CD4-positive, alpha-beta T cell (primary cell): Measurements from ENCODE around the gene NR5A2. TPM values are rescaled to one million over a fixed set of nuclear protein-coding genes. Genes with fewer than 3 reads are reported as not detected.

Experiments
- ATAC-seq: fragments of 200-7000 bp; cut with Tn5 transposase; one replicate; pipeline ENCODE4 v1.10.0; 2022; ENCODE audit warnings: mild to moderate bottlenecking; ENCODE audit not compliant: poor library complexity
- CTCF ChIA-PET: fragments of 350-600 bp; sonication (Branson Sonifier 250); formaldehyde crosslinking; loops from one replicate; lab custom pipeline; 2021; ENCODE audit warnings: antibody characterized with exemption, inconsistent platforms; lab: Charles Lee
- POLR2A ChIA-PET: fragments of 350-600 bp; sonication (Branson Sonifier 250); formaldehyde crosslinking; loops from one replicate; lab custom pipeline; 2021; ENCODE audit warnings: antibody characterized with exemption, inconsistent platforms; lab: Charles Lee
- DNase-seq, 14 experiments: peaks; one replicate each; pipeline ENCODE4 v3.0.0-alpha.2; 2013 to 2020; ENCODE audit warnings: mixed read lengths in 2 of 14
- H3K27ac ChIP-seq, 2 donors: one replicate each; pipeline versions ENCODE4 v1.5.1 to v1.7.0; 2013; ENCODE audit warnings: low read length in 2 of 2, low read depth in 1 of 2, mild to moderate bottlenecking in 1 of 2
- H3K27me3 ChIP-seq, 2 experiments: 1 replicate in 1 of 2; 2 replicates in 1 of 2; pipeline versions ENCODE4 v1.6.1 to v1.7.0; 2013; ENCODE audit warnings: low read length in 2 of 2, control low read depth in 1 of 2, mild to moderate bottlenecking in 1 of 2, moderate library complexity in 1 of 2; ENCODE audit not compliant: insufficient read depth in 2 of 2, control insufficient read depth in 1 of 2
- H3K36me3 ChIP-seq: one replicate; pipeline ENCODE4 v1.6.1; 2013; ENCODE audit warnings: low read length, control low read depth; ENCODE audit not compliant: insufficient read depth
- H3K4me1 ChIP-seq: one replicate; pipeline ENCODE4 v1.6.1; 2013; ENCODE audit warnings: low read length, control low read depth; ENCODE audit not compliant: insufficient read depth
- H3K4me3 ChIP-seq: one replicate; pipeline ENCODE4 v1.5.1; 2013; ENCODE audit warnings: mild to moderate bottlenecking, low read length, moderate library complexity
- H3K9me3 ChIP-seq, 2 experiments: 1 replicate in 1 of 2; 2 replicates in 1 of 2; pipeline versions ENCODE4 v1.6.1 to v1.7.0; 2013; ENCODE audit warnings: low read length in 2 of 2, mild to moderate bottlenecking in 2 of 2, control low read depth in 1 of 2, moderate library complexity in 1 of 2; ENCODE audit not compliant: control insufficient read depth in 1 of 2, insufficient read depth in 1 of 2
- H3K27ac Mint-ChIP-seq: one replicate; pipeline ENCODE4 v1.8.0; 2020; ENCODE audit warnings: mixed read lengths
- H3K27me3 Mint-ChIP-seq: one replicate; pipeline ENCODE4 v1.8.0; 2021; ENCODE audit warnings: mixed read lengths
- H3K36me3 Mint-ChIP-seq: one replicate; pipeline ENCODE4 v1.8.0; 2021; ENCODE audit warnings: low read depth, mixed read lengths
- H3K4me1 Mint-ChIP-seq: one replicate; pipeline ENCODE4 v1.8.0; 2021; ENCODE audit warnings: low read depth, mixed read lengths
- H3K4me3 Mint-ChIP-seq: one replicate; pipeline ENCODE4 v1.8.0; 2020; ENCODE audit warnings: mild to moderate bottlenecking, mixed read lengths
- H3K9me3 Mint-ChIP-seq: one replicate; pipeline ENCODE4 v1.8.0; 2020; ENCODE audit warnings: mixed read lengths
- intact Hi-C, 2 experiments: fragments of 100-400 bp; cut with DNase I in 1 of 2; cut with micrococcal nuclease in 1 of 2; formaldehyde crosslinking; loops; one replicate each; pipeline versions ENCODE4 v1.15.1 to v1.9.0; 2023 to 2025; cut with DNase I, micrococcal nuclease
- total RNA-seq, 174 experiments: library from RNA in 2 of 174; stranded (reverse) in 2 of 174; gene quantifications; one replicate each; pipeline ENCODE4 v1.2.3 and lab custom pipeline; 2021 to 2026
- TF ChIP-seq, protein P1 (sequence below): fragments of 200-600 bp; IDR thresholded peaks from one replicate; pipeline ENCODE4 v1.8.0; 2022; ENCODE audit warnings: antibody characterized with exemption, mild to moderate bottlenecking

Gene NR5A2
- total RNA-seq, 2 experiments from 2014 or later, result not detected

DNA sequence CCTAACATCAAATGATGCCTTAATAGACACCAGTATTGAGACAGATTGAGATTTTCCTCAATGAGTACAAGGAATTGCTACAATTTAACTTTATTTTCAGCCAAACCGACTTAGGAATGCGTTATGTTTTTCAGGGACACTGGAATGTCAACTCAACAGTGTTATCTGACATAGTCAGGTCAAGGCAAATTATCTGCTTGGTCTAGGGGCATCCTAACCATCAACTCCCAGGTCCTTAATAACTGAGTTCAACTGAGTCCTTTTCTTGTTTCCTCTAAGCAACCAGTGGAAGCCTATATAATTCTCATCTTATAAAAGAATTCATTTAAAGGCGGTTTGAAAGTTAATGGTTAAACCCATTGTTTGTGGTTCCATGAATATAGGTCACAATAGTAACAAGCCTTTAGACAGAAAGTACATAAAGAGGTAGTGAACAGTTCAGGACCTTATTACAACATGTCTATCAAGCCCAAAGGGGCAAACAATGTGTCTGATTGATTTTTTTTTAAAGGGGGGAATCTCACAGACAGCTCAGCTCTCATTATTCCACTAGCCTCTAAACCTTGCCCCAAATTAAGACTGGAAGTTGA lies 32.3 kb upstream of the NR5A2 start:
- ATAC-seq (no peak), DNase-seq (no peak)
- H3K36me3 Mint-ChIP-seq, result no peaks in the 10 kb centered on the region
- POLR2A ChIA-PET, result no interaction called here
- intact Hi-C loops, result no loop called here
- no peak overlapping the region for H3K4me3 Mint-ChIP-seq
- Histone ChIP-seq H3K36me3 (no peaks in the 10 kb centered on the region), H3K4me1 (no peaks in the 10 kb centered on the region), H3K27ac (no peak overlapping the region), H3K4me3 (no peak overlapping the region), H3K27me3 (no peaks in the 10 kb centered on the region), H3K9me3 (no peaks in the 10 kb centered on the region)
- peaks cover 8% of the 10 kb centered on the region for H3K27me3 Mint-ChIP-seq
- no peaks in the 10 kb centered on the region for H3K4me1 Mint-ChIP-seq
- TF ChIP-seq, protein P1, sequence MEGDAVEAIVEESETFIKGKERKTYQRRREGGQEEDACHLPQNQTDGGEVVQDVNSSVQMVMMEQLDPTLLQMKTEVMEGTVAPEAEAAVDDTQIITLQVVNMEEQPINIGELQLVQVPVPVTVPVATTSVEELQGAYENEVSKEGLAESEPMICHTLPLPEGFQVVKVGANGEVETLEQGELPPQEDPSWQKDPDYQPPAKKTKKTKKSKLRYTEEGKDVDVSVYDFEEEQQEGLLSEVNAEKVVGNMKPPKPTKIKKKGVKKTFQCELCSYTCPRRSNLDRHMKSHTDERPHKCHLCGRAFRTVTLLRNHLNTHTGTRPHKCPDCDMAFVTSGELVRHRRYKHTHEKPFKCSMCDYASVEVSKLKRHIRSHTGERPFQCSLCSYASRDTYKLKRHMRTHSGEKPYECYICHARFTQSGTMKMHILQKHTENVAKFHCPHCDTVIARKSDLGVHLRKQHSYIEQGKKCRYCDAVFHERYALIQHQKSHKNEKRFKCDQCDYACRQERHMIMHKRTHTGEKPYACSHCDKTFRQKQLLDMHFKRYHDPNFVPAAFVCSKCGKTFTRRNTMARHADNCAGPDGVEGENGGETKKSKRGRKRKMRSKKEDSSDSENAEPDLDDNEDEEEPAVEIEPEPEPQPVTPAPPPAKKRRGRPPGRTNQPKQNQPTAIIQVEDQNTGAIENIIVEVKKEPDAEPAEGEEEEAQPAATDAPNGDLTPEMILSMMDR, result no peak
- CTCF ChIA-PET, result no interaction called here
- no peaks in the 10 kb centered on the region for H3K9me3 Mint-ChIP-seq
- H3K27ac Mint-ChIP-seq, result no peak overlapping the region

DNA sequence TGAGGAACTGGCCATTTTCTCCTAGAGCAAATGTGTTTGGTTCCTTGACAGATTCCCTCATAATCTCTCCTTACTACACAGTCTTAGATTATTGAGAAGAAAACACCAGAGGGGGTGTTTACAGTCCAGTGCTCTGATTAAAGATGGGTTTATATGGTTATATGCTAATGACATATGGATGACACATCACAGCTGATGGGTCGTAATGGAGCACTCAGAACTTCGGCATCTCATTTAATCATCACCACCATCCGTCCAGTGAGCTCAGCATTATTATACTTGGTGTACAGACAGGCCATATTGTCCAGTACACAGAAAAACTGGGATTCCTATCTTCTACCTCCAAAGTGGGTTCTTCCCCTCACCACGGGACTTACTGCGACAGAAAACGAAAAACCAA lies 22.3 kb upstream of the NR5A2 start:
- Histone ChIP-seq H3K4me3 (no peak overlapping the region), H3K9me3 (no peaks in the 10 kb centered on the region), H3K27me3 (peaks cover 0 to 3% of the 10 kb centered on the region in 2 experiments), H3K36me3 (no peaks in the 10 kb centered on the region), H3K4me1 (no peaks in the 10 kb centered on the region), H3K27ac (no peak overlapping the region)
- no peaks in the 10 kb centered on the region for H3K4me1 Mint-ChIP-seq
- intact Hi-C loops, result no loop called here
- CTCF ChIA-PET, result no interaction called here
- no peak overlapping the region for H3K27ac Mint-ChIP-seq
- H3K4me3 Mint-ChIP-seq, result no peak overlapping the region
- TF ChIP-seq, protein P1, result no peak
- H3K9me3 Mint-ChIP-seq, result no peaks in the 10 kb centered on the region
- H3K36me3 Mint-ChIP-seq, result no peaks in the 10 kb centered on the region
- no peak for ATAC-seq
- no peaks in the 10 kb centered on the region for H3K27me3 Mint-ChIP-seq
- POLR2A ChIA-PET, result no interaction called here
- DNase-seq, result no peak

DNA sequence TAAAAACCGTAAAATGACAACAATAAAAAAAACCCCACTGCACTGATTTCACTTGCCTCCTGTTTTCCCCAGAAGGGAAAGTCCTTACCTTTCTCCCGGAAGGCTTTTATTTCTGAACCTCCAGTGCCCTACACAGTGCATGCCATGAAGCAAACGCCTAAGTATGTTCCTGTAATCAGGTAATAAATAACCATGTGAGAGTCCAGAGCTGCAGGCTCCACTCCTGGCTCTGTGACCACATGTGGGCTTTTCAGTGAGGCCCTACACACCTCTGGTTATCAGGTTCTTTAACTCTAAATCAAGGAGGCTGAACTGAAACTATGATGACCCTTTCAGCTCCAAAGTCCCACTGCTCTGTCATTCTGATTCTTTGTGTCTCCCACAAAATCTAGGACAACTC lies 20.8 kb upstream of the NR5A2 start:
- Histone ChIP-seq H3K36me3 (no peaks in the 10 kb centered on the region), H3K4me3 (no peak overlapping the region), H3K27me3 (peaks cover 0 to 3% of the 10 kb centered on the region in 2 experiments), H3K4me1 (no peaks in the 10 kb centered on the region), H3K27ac (no peak overlapping the region), H3K9me3 (no peaks in the 10 kb centered on the region)
- Mint-ChIP-seq H3K27ac (no peak overlapping the region), H3K27me3 (peaks cover under 1% of the 10 kb centered on the region), H3K9me3 (no peaks in the 10 kb centered on the region), H3K4me1 (no peaks in the 10 kb centered on the region), H3K4me3 (no peak overlapping the region), H3K36me3 (no peaks in the 10 kb centered on the region)
- TF ChIP-seq, protein P1, result no peak
- ATAC-seq (no peak), DNase-seq (no peak)
- intact Hi-C loops, result no loop called here
- ChIA-PET CTCF (no interaction called here), POLR2A (no interaction called here)
